Adipocyte (in vitro differentiated cells): ENCODE data around the gene LRRC51.
"Not testable (repeated sequence)": the region's sequence is repeated elsewhere in the genome, so short reads cannot be mapped to it uniquely, and the experiment has no call there.

ENCODE experiments used
- DNase-seq: peaks from one replicate; pipeline ENCODE4 v3.0.0-alpha.2; 2015; ENCODE audit warnings: low read depth
- H3K27me3 ChIP-seq: replicated peaks from 2 replicates; pipeline ENCODE4 v1.7.0; 2013; ENCODE audit warnings: mild to moderate bottlenecking, low read length, moderate library complexity; ENCODE audit not compliant: control insufficient read depth, insufficient read depth
- H3K36me3 ChIP-seq: 2 replicates; pipeline ENCODE4 v1.7.0; 2013; ENCODE audit warnings: low read length, mild to moderate bottlenecking, moderate library complexity; ENCODE audit not compliant: control insufficient read depth, insufficient read depth, severe bottlenecking
- H3K4me1 ChIP-seq: 2 replicates; pipeline ENCODE4 v1.7.0; 2013; ENCODE audit warnings: mild to moderate bottlenecking, low read length, moderate library complexity; ENCODE audit not compliant: control insufficient read depth, insufficient read depth
- H3K4me3 ChIP-seq: 2 replicates; pipeline ENCODE4 v1.7.0; 2013; ENCODE audit warnings: mild to moderate bottlenecking, low read length, moderate library complexity
- H3K9ac ChIP-seq: 2 replicates; pipeline ENCODE4 v1.7.0; 2013; ENCODE audit warnings: mild to moderate bottlenecking, low read length, moderate library complexity
- H3K9me3 ChIP-seq: 2 replicates; pipeline ENCODE4 v1.7.0; 2013; ENCODE audit warnings: mild to moderate bottlenecking, low read length, moderate library complexity; ENCODE audit not compliant: control insufficient read depth

The LRRC51 gene

GRCh38 chr11:72142543-72142942 lies 61.9 kb downstream of the LRRC51 start:
- not testable (repeated sequence) for DNase-seq, H3K9ac ChIP-seq, H3K27me3 ChIP-seq, H3K36me3 ChIP-seq, H3K9me3 ChIP-seq, H3K4me3 ChIP-seq
- H3K4me1 ChIP-seq, result peaks cover 31% of the 10 kb centered on the region

- Histone ChIP-seq H3K9me3 (no peaks in the 10 kb centered on the region), H3K27me3 (no peaks in the 10 kb centered on the region)
- peak; percentile 82 for DNase-seq
These were observed 64.3 kb downstream of the LRRC51 start for GRCh38 chr11:72144807-72145565.

More at GRCh38 chr11:72144807-72145565, 64.3 kb downstream of the LRRC51 start:
- peaks cover 28% of the 10 kb centered on the region for H3K4me1 ChIP-seq
- H3K4me3 ChIP-seq, result no peak overlapping the region
- H3K36me3 ChIP-seq, result no peaks in the 10 kb centered on the region
- peak overlapping the region; percentile 10 for H3K9ac ChIP-seq
